Left colon (tissue), 2 donors: ENCODE results near the gene DAB1. TPM values are rescaled to one million over a fixed set of nuclear protein-coding genes. Genes with fewer than 3 reads are reported as not detected.

Experiments
- ATAC-seq: fragments of 200-7000 bp; cut with Tn5 transposase; one replicate; pipeline ENCODE4 v1.9.1; 2020; ENCODE audit warnings: mild to moderate bottlenecking, moderate library complexity
- DNase-seq, 2 donors: peaks; one replicate each; pipeline ENCODE4 v3.0.0-alpha.2; 2020
- intact Hi-C, 2 donors: fragments of 100-400 bp; cut with DNase I in 1 of 2; cut with micrococcal nuclease in 1 of 2; formaldehyde crosslinking; loops; one replicate each; pipeline versions ENCODE4 v1.11.2 to v1.14.0; 2022; cut with DNase I, micrococcal nuclease
- total RNA-seq, 2 donors: library from RNA; stranded (reverse); fragmentation: NEBNext Ultra II Directional; extraction: Animal tissue kit (Norgen Biotek cat#: 25700); gene quantifications; one replicate each; pipeline ENCODE4 v1.2.1, GENCODE V29; 2021
- donor health status: DM: no; HTN: no; CAD: no.
- donor health status: DM: yes; HTN: yes; CAD: no.

Gene DAB1
- total RNA-seq, 2 donors from 2014 or later = 0.64 to 2.2 TPM

DNA sequence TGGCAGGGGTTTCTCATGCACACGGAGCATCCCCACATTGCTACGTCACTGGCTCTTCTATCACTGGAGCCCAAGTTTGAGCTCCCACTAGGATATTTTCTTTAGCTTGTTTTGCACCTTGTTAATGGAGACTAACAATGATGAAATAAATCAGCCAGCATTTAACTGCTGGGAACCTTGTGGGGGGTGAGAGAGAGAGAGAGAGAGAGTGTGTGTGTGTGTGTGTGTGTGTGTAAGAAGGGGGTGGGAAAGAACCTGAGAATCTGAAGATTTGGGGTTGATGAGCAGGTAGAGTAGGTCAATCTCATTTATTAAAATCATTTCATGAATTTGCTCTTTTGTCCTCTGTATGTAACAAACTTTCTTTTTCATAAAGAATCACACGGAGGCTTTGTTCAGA, 458.7 kb downstream of the DAB1 start:
- no peak for DNase-seq
- no peak for ATAC-seq
- intact Hi-C loops = no loop called here

DNA sequence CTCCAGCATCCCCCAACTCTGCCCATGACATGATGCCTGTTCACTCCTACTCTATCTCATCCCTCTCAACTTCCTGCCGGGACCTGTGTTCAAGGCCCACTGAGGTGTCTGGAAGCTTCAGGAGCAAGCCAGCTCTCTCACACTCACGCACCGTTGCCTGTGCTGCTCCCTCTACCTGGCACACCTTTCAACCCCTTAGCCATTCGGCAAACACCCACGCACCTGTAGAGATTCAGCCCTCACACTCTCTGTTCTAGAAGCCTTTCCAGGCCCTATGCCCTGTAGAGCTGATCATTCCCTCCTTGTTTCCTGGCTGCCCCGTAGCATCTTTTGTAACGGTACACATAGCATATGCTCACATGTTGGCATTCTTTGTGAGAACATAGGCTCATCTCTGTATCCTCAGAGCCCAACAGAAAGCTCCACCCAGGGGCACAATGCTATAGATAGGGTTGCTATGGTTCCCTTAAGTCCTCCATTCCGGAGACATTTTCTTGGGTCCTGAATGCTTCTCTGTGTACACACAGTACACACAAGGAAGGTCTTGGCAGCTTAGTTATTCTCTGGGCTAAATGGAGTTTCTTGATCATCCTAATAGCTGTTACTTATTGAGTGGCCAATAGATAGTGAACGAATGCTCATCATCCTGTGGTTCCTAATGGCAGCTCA, 459.4 kb downstream of the DAB1 start:
- intact Hi-C loops = no loop called here
- no peak for ATAC-seq
- DNase-seq = no peak

- ATAC-seq (no peak), DNase-seq (no peak)
- intact Hi-C loops = no loop called here
These were observed 460.2 kb downstream of the DAB1 start for GRCh38 chr1:56963667-56964066.

DNA sequence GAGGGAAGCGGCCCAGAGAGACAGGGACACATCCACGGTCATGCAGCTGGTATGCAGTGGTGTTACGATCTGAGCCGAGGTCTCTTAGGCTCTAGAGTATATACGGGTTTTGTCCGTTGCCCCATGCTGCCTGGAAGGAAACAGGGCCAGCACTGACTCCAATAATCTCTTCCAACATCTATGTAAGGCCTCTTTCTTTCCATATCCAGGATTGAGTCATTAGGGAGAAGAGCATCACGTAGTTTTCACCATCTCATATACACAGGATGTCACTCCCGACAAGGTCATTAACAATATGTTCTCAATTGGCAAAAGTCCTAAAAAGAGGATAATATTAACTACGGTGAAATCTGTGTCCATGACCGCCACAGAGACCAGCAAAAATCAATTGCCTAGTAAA, 462.4 kb downstream of the DAB1 start:
- intact Hi-C loops = no loop called here
- ATAC-seq (no peak), DNase-seq (no peak)

DNA sequence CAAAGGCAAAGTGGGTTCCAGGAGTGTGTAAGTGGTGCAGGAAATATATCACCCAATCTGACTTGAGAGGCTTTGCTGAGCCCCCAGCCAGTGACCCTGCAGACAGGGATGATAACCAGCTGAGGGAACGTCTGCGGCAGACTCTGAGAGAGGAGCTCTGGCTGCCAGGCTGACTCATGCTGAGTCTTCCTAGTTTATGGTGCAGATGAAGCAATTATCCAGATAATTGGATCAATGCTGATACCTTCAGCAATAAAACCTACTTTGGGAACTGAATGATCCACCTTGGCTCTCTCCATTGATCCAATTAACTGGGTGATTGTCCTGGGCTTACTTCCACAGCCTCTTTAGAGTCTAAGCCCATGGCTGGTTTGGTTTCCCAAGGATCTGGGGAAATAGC, 465.3 kb downstream of the DAB1 start:
- intact Hi-C loops = no loop called here
- DNase-seq (no peak), ATAC-seq (no peak)

GRCh38 chr1:56957931-56958330, 465.9 kb downstream of the DAB1 start:
- intact Hi-C loops = no loop called here
- ATAC-seq (no peak), DNase-seq (no peak)

- intact Hi-C loops = no loop called here
- no peak for DNase-seq
- no peak for ATAC-seq
These were observed 469.2 kb downstream of the DAB1 start for GRCh38 chr1:56954664-56955063.

GRCh38 chr1:56953386-56953785, 470.5 kb downstream of the DAB1 start:
- intact Hi-C loops = no loop called here
- ATAC-seq (no peak), DNase-seq (no peak)

DNA sequence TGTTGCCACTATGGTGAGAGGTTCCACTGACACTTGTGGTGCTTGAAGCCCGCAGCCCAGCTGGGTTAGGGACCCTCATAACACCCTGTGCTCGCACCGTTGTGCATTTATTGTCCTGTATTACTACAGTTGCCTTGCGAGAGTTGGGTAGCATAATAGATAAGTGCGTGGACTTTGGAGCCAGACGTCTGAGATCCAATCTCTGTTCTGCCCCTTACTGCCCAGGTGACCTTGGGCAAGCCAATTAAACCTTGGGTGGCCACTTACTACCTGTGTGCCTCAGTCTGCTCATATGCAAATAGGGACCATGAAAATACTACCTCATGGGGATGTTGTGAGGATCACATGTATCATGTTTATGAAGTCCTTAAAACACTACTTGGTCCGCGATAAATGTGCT, 471.4 kb downstream of the DAB1 start:
- DNase-seq = no peak

DNA sequence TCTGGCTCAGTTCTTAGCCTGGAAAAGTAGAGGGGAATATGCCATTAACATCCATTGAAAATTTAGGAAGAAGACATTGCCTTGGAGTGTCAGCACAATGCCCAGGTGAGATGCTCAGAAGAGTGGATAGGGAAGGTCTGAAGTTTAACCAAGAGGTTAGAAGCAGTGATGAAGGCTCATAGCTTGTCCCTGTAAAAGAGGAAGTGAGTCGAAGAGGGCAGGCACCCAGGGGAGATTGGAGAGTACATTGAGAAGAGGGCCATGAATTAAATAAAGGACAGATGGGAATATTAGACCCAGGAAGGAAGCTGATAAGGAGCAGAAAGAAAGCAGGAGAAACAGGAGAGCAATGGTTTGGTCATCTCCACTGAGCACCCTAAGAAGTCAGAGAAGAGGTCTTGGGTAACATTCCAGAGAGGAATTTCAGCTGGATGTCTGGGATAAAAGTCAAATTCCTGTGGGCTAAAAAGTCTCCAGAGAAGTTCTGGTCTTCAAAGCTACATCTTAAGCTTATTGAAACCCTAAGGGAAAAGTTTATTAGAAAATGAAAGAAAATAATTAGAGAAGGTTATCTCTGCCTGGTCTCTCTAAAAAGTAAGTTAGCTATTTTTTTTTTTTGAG, 475.3 kb downstream of the DAB1 start:
- ATAC-seq (no peak), DNase-seq (no peak)
- intact Hi-C loops = no loop called here

More for the DNA sequence above, 471.4 kb downstream of the DAB1 start:
- ATAC-seq = no peak
- intact Hi-C loops = no loop called here
